Nephron progenitor cell (in vitro differentiated cells): ENCODE data around the gene GALNT2.

Experiments
- DNase-seq: peaks from one replicate; pipeline ENCODE4 v3.0.0; 2021
- H3K27ac Mint-ChIP-seq: 2 replicates; pipeline ENCODE4 v1.8.0; 2021; ENCODE audit warnings: mild to moderate bottlenecking, moderate library complexity, mixed read lengths
- H3K27me3 Mint-ChIP-seq: 2 replicates; pipeline ENCODE4 v1.8.0; 2021; ENCODE audit warnings: mild to moderate bottlenecking, low read depth, mixed read lengths; ENCODE audit not compliant: poor library complexity
- H3K36me3 Mint-ChIP-seq: 2 replicates; pipeline ENCODE4 v1.8.0; 2021; ENCODE audit warnings: low read depth, mixed read lengths
- H3K4me1 Mint-ChIP-seq: 2 replicates; pipeline ENCODE4 v1.8.0; 2021; ENCODE audit warnings: mixed read lengths
- H3K4me3 Mint-ChIP-seq: 2 replicates; pipeline ENCODE4 v1.8.0; 2021; ENCODE audit warnings: mild to moderate bottlenecking, moderate library complexity, mixed read lengths
- H3K9me3 Mint-ChIP-seq: 2 replicates; pipeline ENCODE4 v1.8.0; 2021; ENCODE audit warnings: mild to moderate bottlenecking, moderate library complexity, mixed read lengths
- CTCF ChIP-seq: fragments of 200-600 bp; sonication (generic); IDR thresholded peaks from 2 replicates; pipeline ENCODE4 v1.5.0; 2021; ENCODE audit warnings: antibody characterized with exemption

GALNT2 gene

GRCh38 chr1:230138561-230139239 is 71.7 kb downstream of the GALNT2 start:
- no peak overlapping the region for H3K27ac Mint-ChIP-seq
- no peak for DNase-seq
- no peak for TF ChIP-seq CTCF
- peaks cover 18% of the 10 kb centered on the region for H3K27me3 Mint-ChIP-seq
- H3K4me1 Mint-ChIP-seq = peaks cover 67% of the 10 kb centered on the region
- no peaks in the 10 kb centered on the region for H3K9me3 Mint-ChIP-seq
- H3K4me3 Mint-ChIP-seq = no peak overlapping the region
- H3K36me3 Mint-ChIP-seq = peaks cover 5% of the 10 kb centered on the region

GRCh38 chr1:230139315-230139714 is 72.3 kb downstream of the GALNT2 start:
- H3K9me3 Mint-ChIP-seq = no peaks in the 10 kb centered on the region
- H3K4me3 Mint-ChIP-seq = no peak overlapping the region
- H3K27ac Mint-ChIP-seq = peak overlapping the region; percentile 57
- DNase-seq = no peak
- peaks cover 16% of the 10 kb centered on the region for H3K27me3 Mint-ChIP-seq
- peaks cover 67% of the 10 kb centered on the region for H3K4me1 Mint-ChIP-seq
- H3K36me3 Mint-ChIP-seq = peaks cover 5% of the 10 kb centered on the region
- TF ChIP-seq CTCF = no peak

GRCh38 chr1:230139741-230140140 is 72.7 kb downstream of the GALNT2 start:
- peaks cover 12% of the 10 kb centered on the region for H3K27me3 Mint-ChIP-seq
- H3K27ac Mint-ChIP-seq = no peak overlapping the region
- no peaks in the 10 kb centered on the region for H3K9me3 Mint-ChIP-seq
- no peak overlapping the region for H3K4me3 Mint-ChIP-seq
- TF ChIP-seq CTCF = no peak
- H3K36me3 Mint-ChIP-seq = peaks cover 5% of the 10 kb centered on the region
- H3K4me1 Mint-ChIP-seq = peaks cover 67% of the 10 kb centered on the region
- no peak for DNase-seq

- peaks cover 5% of the 10 kb centered on the region for H3K36me3 Mint-ChIP-seq
- no peak overlapping the region for H3K27ac Mint-ChIP-seq
- H3K4me1 Mint-ChIP-seq = peaks cover 70% of the 10 kb centered on the region
- H3K27me3 Mint-ChIP-seq = peaks cover 6% of the 10 kb centered on the region
- no peak for TF ChIP-seq CTCF
- no peaks in the 10 kb centered on the region for H3K9me3 Mint-ChIP-seq
- H3K4me3 Mint-ChIP-seq = no peak overlapping the region
- DNase-seq = peak; percentile 34
Measured at GRCh38 chr1:230140221-230141020, 73.4 kb downstream of the GALNT2 start.

- no peak for TF ChIP-seq CTCF
- Mint-ChIP-seq H3K27ac (no peak overlapping the region), H3K9me3 (no peaks in the 10 kb centered on the region), H3K4me1 (peaks cover 72% of the 10 kb centered on the region), H3K27me3 (peaks cover 6% of the 10 kb centered on the region), H3K36me3 (peaks cover 5% of the 10 kb centered on the region), H3K4me3 (no peak overlapping the region)
- no peak for DNase-seq
Measured at GRCh38 chr1:230141021-230141648, 74.1 kb downstream of the GALNT2 start.
